ENCODE measurements around the gene UQCRHL. TPM values are rescaled to one million over a fixed set of nuclear protein-coding genes. Genes with fewer than 3 reads are reported as not detected.
A peak's percentile ranks its signal among the peaks of the same experiment; 100 is the strongest.

The UQCRHL gene
- total and polyA plus RNA-seq, 10 of the 15 experiments (the other 5 are each of a cell fraction or from before 2014, with no cell fraction given) = 1.4 to 17.3 (median 5.7) TPM

- 91% methylated on average over 19 of the region's 24 CpGs for WGBS (ENCODE audit: insufficient coverage, insufficient replicate concordance, low lambda C conversion rate, missing lambda C conversion rate)
- peak overlapping the region; percentile 87; the same call in 1 of the 2 replicates for H3K4me3 ChIP-seq
- H4K20me1 ChIP-seq (ENCODE audit: control insufficient read depth, insufficient read depth) = no peaks in the 10 kb centered on the region
- ChIA-PET SMC1A (ENCODE audit: uncharacterized antibody, unreplicated experiment) (interaction anchor here (0.6 to 4.2 kb wide), 18 partner anchors 9 to 159 kb away, joined by 3 to 49 read pairs (median 6); partner anchors contain the start of genes SPEN and ZBTB17), POLR2A (interaction anchor here (0.6 to 3.1 kb wide), 16 partner anchors 9 to 183 kb away, joined by 3 to 75 read pairs (median 5); partner anchors contain the start of gene SPEN), RAD21 (ENCODE audit: unreplicated experiment) (interaction anchor here (0.6 to 2.8 kb wide), 17 partner anchors 10 to 174 kb away, joined by 3 to 55 read pairs (median 6); partner anchors contain the start of genes SPEN and ZBTB17), CTCF (interaction anchor here (0.7 to 1.8 kb wide), 13 partner anchors 9 to 176 kb away, joined by 3 to 25 read pairs (median 4); partner anchors contain the start of gene SPEN)
- no TSS peak for BruUV-seq (replicated peaks)
- TF ChIP-seq ESRRA (IDR thresholded peaks at IDR 0.05; ENCODE audit: low read length) = no peak
- peak; percentile 10; the same call in 1 of the 2 replicates for TF ChIP-seq ZBTB40 (IDR thresholded peaks at IDR 0.05; ENCODE audit: borderline replicate concordance)
- ATAC-seq (no peak), FAIRE-seq (no peak), DNase-seq (ENCODE audit: low read depth, low spot score) (no peak)
- in situ Hi-C loops (cut with MboI) (no loop called here), intact Hi-C loops (cut with micrococcal nuclease; ENCODE audit: unreplicated experiment) (no loop called here)
- peaks cover 41% of the 10 kb centered on the region for H3K4me1 ChIP-seq (ENCODE audit: control insufficient read depth, insufficient read depth, low read length)
- no peak overlapping the region for H3K27ac ChIP-seq (ENCODE audit: control insufficient read depth, insufficient read depth)
- H3K27me3 ChIP-seq (replicated peaks in 1 of 2; ENCODE audit: control insufficient read depth in 2 of 2, insufficient read depth in 2 of 2, low read length in 1 of 2) = no peaks in the 10 kb centered on the region
- H3K9ac ChIP-seq (ENCODE audit: control insufficient read depth, insufficient read depth, low read length) = peak overlapping the region; percentile 100; the same call in 1 of the 2 replicates
- H3K36me3 ChIP-seq (ENCODE audit: control insufficient read depth in 2 of 2, insufficient read depth in 2 of 2, low read length in 1 of 2) = no peaks in the 10 kb centered on the region
- no peaks in the 10 kb centered on the region for H3K9me3 ChIP-seq (replicated peaks; ENCODE audit: control insufficient read depth, insufficient read depth, low read length)
- peaks cover 26% of the 10 kb centered on the region for H3K79me2 ChIP-seq (ENCODE audit: control insufficient read depth, insufficient read depth, low read length)
- no peak overlapping the region for H2AFZ ChIP-seq (ENCODE audit: control insufficient read depth, low read depth, low read length)
- peak overlapping the region; percentile 95 for H3K4me2 ChIP-seq (ENCODE audit: control insufficient read depth, insufficient read depth)
Observed at GRCh38 chr1:15833069-15833679, 25.7 kb upstream of the UQCRHL start.
